BLaER1 (cell line): ENCODE measurements around the gene SLC7A4.
A peak's percentile ranks its signal among the peaks of the same experiment; 100 is the strongest.

Experiments used
- H3K27ac ChIP-seq: shearing (Covaris generic); formaldehyde crosslinking; 2 replicates; pipeline ENCODE4 v1.8.1; 2022
- H3K27me3 ChIP-seq: shearing (Covaris generic); formaldehyde crosslinking; 2 replicates; pipeline ENCODE4 v1.8.1; 2022
- H3K36me3 ChIP-seq: shearing (Covaris generic); formaldehyde crosslinking; 2 replicates; pipeline ENCODE4 v1.8.1; 2022
- H3K4me1 ChIP-seq: shearing (Covaris generic); formaldehyde crosslinking; 2 replicates; pipeline ENCODE4 v1.8.1; 2022
- H3K4me2 ChIP-seq: shearing (Covaris generic); formaldehyde crosslinking; 2 replicates; pipeline ENCODE4 v1.8.1; 2022
- H3K4me3 ChIP-seq: shearing (Covaris generic); formaldehyde crosslinking; 2 replicates; pipeline ENCODE4 v1.8.1; 2022
- H3K9ac ChIP-seq: shearing (Covaris generic); formaldehyde crosslinking; 2 replicates; pipeline ENCODE4 v1.8.1; 2022
- H3K9me3 ChIP-seq: shearing (Covaris generic); formaldehyde crosslinking; 2 replicates; pipeline ENCODE4 v1.8.1; 2022
- H4K20me1 ChIP-seq: shearing (Covaris generic); formaldehyde crosslinking; 2 replicates; pipeline ENCODE4 v1.8.1; 2022
- Cebpa-rat ChIP-seq: shearing (Covaris generic); IDR thresholded peaks from 2 replicates; pipeline ENCODE4 v1.8.1; 2022

The SLC7A4 gene

GRCh38 chr22:20985720-20986119 lies 46.6 kb downstream of the SLC7A4 start:
- Histone ChIP-seq H3K9me3 (no peaks in the 10 kb centered on the region), H3K4me2 (no peak overlapping the region), H4K20me1 (peaks cover 4% of the 10 kb centered on the region; the same call in 1 of the 2 replicates), H3K4me3 (no peak overlapping the region), H3K27ac (no peak overlapping the region), H3K36me3 (peaks cover 63% of the 10 kb centered on the region), H3K4me1 (peaks cover 44% of the 10 kb centered on the region), H3K27me3 (no peaks in the 10 kb centered on the region), H3K9ac (no peak overlapping the region)
- no peak for TF ChIP-seq Cebpa-rat

- no peak for TF ChIP-seq Cebpa-rat
- H3K4me3 ChIP-seq, result peak overlapping the region; percentile 78
- H4K20me1 ChIP-seq, result no peaks in the 10 kb centered on the region; the same call in 1 of the 2 replicates
- peaks cover 28% of the 10 kb centered on the region for H3K4me1 ChIP-seq
- no peaks in the 10 kb centered on the region for H3K27me3 ChIP-seq
- H3K9ac ChIP-seq, result peak overlapping the region; percentile 87
- H3K4me2 ChIP-seq, result peak overlapping the region; percentile 93
- H3K9me3 ChIP-seq, result peaks cover 10% of the 10 kb centered on the region; the same call in 1 of the 2 replicates
- no peak overlapping the region for H3K27ac ChIP-seq
- H3K36me3 ChIP-seq, result peaks cover 43% of the 10 kb centered on the region
These were observed 49.1 kb downstream of the SLC7A4 start for GRCh38 chr22:20983081-20983771.

DNA sequence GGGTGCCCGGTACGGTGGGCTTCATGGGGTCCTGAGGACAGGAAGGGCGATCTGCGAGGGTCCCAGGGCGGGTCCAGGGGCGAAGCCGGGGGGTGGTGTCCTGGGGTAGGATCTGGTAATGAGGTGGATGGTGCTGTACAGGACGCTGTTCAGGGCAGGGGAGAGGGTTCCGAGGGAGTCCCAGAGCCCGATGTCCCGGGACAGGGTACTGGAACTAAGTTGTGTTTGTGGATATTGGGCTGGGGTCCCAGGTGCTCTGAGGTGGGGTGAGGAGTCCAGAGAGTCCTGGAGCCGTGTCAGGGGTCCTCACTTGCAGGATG lies 49.8 kb downstream of the SLC7A4 start:
- H3K4me3 ChIP-seq, result peak overlapping the region; percentile 78
- peak overlapping the region; percentile 93 for H3K4me2 ChIP-seq
- peaks cover 10% of the 10 kb centered on the region; the same call in 1 of the 2 replicates for H3K9me3 ChIP-seq
- H3K9ac ChIP-seq, result peak overlapping the region; percentile 87
- H3K36me3 ChIP-seq, result peaks cover 36% of the 10 kb centered on the region
- H4K20me1 ChIP-seq, result no peaks in the 10 kb centered on the region; the same call in 1 of the 2 replicates
- no peaks in the 10 kb centered on the region for H3K27me3 ChIP-seq
- H3K27ac ChIP-seq, result peak overlapping the region; percentile 91
- TF ChIP-seq Cebpa-rat, result no peak
- peaks cover 28% of the 10 kb centered on the region for H3K4me1 ChIP-seq

- Histone ChIP-seq H4K20me1 (no peaks in the 10 kb centered on the region; the same call in 1 of the 2 replicates), H3K4me2 (peak within 1 kb of the TSS; percentile 93), H3K9ac (peak within 1 kb of the TSS; percentile 87), H3K9me3 (peaks cover 10% of the 10 kb centered on the region; the same call in 1 of the 2 replicates), H3K4me3 (peak within 1 kb of the TSS; percentile 78), H3K36me3 (peaks cover 31% of the 10 kb centered on the region), H3K27ac (peak within 1 kb of the TSS; percentile 91), H3K27me3 (no peaks in the 10 kb centered on the region), H3K4me1 (peaks cover 28% of the 10 kb centered on the region)
- TF ChIP-seq Cebpa-rat, result no peak
These were observed 50.4 kb downstream of the SLC7A4 start, which contains the start of gene LZTR1 for GRCh38 chr22:20981787-20982562. Gene LZTR1, plus strand, starts transcription at chr22:20982297. Its CDS starts 75 bp downstream, at chr22:20982372.

DNA sequence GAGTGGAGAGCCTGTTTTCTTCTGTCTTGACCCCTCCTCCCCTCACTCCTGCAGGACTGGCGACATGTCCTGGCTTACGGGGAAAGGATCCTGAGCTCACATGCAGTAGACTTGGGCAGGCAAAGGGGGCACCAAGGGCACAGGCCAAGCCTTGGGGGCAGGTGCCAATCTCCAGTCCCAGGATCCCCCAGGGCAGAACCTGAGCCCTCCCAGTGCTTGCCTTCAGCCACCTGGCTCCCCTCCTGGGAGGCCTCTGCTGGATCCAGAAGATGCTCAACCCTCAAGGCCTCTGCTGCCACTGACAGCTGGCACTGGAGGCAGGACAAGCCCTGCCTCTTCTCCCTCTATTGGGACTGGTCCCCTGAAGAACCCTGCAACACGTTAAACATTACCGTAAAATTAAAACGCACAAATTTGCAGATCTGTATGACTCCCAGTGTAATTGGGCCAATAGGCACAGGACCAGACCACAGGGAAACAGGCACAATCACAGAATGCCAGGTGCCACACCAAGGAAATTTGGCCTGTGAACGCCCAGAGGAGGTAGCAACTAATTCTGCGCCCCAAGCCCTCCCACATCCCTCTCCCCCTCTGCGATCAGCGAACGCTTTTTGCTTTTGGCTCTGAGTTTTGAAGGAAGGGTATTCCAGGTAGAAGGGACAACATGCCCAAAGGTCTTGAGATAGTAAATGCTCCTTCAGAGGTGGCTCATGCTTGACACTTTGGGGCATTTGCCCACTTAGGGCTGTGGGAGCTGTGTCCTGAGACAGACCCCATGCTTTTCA lies 51.2 kb downstream of the SLC7A4 start:
- peaks cover 28% of the 10 kb centered on the region for H3K4me1 ChIP-seq
- peak overlapping the region; percentile 91 for H3K27ac ChIP-seq
- no peaks in the 10 kb centered on the region; the same call in 1 of the 2 replicates for H4K20me1 ChIP-seq
- H3K9me3 ChIP-seq, result peaks cover 10% of the 10 kb centered on the region; the same call in 1 of the 2 replicates
- no peak for TF ChIP-seq Cebpa-rat
- peak overlapping the region; percentile 87 for H3K9ac ChIP-seq
- peaks cover 26% of the 10 kb centered on the region for H3K36me3 ChIP-seq
- peak overlapping the region; percentile 93 for H3K4me2 ChIP-seq
- no peaks in the 10 kb centered on the region for H3K27me3 ChIP-seq
- peak overlapping the region; percentile 78 for H3K4me3 ChIP-seq

DNA sequence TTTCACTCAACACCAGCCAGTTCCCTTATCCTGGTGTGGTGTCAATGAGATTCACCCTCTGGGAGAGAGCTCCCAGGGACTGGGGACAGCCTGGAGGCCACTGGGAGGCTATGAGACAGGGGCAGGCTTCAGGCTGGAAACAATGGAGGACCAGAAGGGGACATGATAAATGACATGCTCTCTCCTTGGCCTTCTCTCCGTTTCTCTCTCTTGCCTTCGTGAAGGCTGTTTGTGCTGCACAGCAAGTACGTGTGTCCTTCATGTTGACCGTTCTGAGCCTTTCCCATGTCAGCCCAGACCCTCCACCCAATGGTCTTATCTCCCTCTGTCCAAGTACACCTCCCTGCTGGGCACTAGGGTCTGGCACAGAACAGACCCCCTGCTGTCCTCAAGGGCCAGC lies 51.8 kb downstream of the SLC7A4 start:
- TF ChIP-seq Cebpa-rat, result no peak
- peaks cover 10% of the 10 kb centered on the region; the same call in 1 of the 2 replicates for H3K9me3 ChIP-seq
- no peaks in the 10 kb centered on the region for H3K27me3 ChIP-seq
- H3K4me1 ChIP-seq, result peaks cover 28% of the 10 kb centered on the region
- peak overlapping the region; percentile 93 for H3K4me2 ChIP-seq
- H3K4me3 ChIP-seq, result no peak overlapping the region
- no peak overlapping the region for H3K9ac ChIP-seq
- H3K36me3 ChIP-seq, result peaks cover 20% of the 10 kb centered on the region
- no peaks in the 10 kb centered on the region; the same call in 1 of the 2 replicates for H4K20me1 ChIP-seq
- no peak overlapping the region for H3K27ac ChIP-seq

GRCh38 chr22:20979940-20980453 lies 52.4 kb downstream of the SLC7A4 start:
- no peak overlapping the region for H3K27ac ChIP-seq
- no peak overlapping the region for H3K4me2 ChIP-seq
- H3K9ac ChIP-seq, result no peak overlapping the region
- no peaks in the 10 kb centered on the region for H3K27me3 ChIP-seq
- no peak for TF ChIP-seq Cebpa-rat
- peaks cover 10% of the 10 kb centered on the region; the same call in 1 of the 2 replicates for H3K9me3 ChIP-seq
- no peak overlapping the region for H3K4me3 ChIP-seq
- no peaks in the 10 kb centered on the region; the same call in 1 of the 2 replicates for H4K20me1 ChIP-seq
- peaks cover 28% of the 10 kb centered on the region for H3K4me1 ChIP-seq
- peaks cover 16% of the 10 kb centered on the region for H3K36me3 ChIP-seq

DNA sequence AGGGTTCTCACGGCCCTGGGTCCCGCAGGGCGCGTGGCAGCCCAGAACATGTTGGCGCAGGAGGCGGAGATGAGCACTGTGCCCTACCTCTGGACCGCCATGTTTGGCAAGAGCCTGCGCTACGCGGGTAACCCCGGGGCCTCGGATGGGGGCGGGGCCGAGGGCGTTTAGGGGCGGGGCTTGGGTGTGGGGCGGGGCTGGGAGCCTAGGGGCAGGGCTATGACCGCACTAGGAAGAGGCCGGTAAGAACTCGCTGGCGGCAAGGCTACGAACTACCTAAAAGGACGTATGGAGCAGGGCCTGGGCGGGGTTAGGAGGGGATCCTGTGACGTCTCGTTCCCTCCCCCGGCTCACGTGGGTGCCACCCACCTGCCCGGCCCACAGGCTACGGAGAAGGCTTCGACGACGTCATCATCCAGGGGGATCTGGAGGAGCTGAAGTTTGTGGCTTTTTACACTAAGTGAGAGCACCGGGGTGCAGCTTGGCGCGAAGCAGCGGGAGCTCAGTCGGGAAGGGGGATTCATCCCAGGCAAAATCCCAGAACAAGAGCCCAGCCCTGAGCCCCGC lies 53.0 kb downstream of the SLC7A4 start:
- Histone ChIP-seq H3K4me1 (peaks cover 28% of the 10 kb centered on the region), H3K9me3 (peaks cover 10% of the 10 kb centered on the region; the same call in 1 of the 2 replicates), H3K4me2 (no peak overlapping the region), H3K27ac (no peak overlapping the region), H3K27me3 (no peaks in the 10 kb centered on the region), H3K36me3 (peaks cover 9% of the 10 kb centered on the region), H3K9ac (no peak overlapping the region), H3K4me3 (no peak overlapping the region), H4K20me1 (no peaks in the 10 kb centered on the region; the same call in 1 of the 2 replicates)
- TF ChIP-seq Cebpa-rat, result no peak
